ENCODE data around the gene GPR152. TPM values are rescaled to one million over a fixed set of nuclear protein-coding genes. Genes with fewer than 3 reads are reported as not detected.

Gene GPR152
- total and polyA plus RNA-seq, 4 donors: not detected

GRCh38 chr11:67451658-67451976 lies 912 bp downstream of the GPR152 start:
- Histone ChIP-seq H3K9me3 (ENCODE audit: control insufficient read depth, low read length) (no peaks in the 10 kb centered on the region), H3K4me1 (ENCODE audit: control insufficient read depth in 1 of 2, insufficient read depth in 2 of 2, low read length in 2 of 2) (no peaks in the 10 kb centered on the region), H3K4me3 (ENCODE audit: low read length in 2 of 2) (no peak overlapping the region), H3K27me3 (ENCODE audit: control insufficient read depth in 1 of 2, insufficient read depth in 2 of 2, low read length in 1 of 2) (no peaks in the 10 kb centered on the region), H3K27ac (ENCODE audit: low read depth in 1 of 2, low read length in 2 of 2) (no peak overlapping the region), H3K36me3 (ENCODE audit: control insufficient read depth in 1 of 2, insufficient read depth in 2 of 2, low read length in 1 of 2) (no peaks in the 10 kb centered on the region)
- ATAC-seq (ENCODE audit: low FRiP score): no peak
- no peak for DNase-seq
- WGBS, 2 donors: 93 to 94% methylated on average over 14 of the region's 14 CpGs
- intact Hi-C loops (cut with DNase I): no loop called here

DNA sequence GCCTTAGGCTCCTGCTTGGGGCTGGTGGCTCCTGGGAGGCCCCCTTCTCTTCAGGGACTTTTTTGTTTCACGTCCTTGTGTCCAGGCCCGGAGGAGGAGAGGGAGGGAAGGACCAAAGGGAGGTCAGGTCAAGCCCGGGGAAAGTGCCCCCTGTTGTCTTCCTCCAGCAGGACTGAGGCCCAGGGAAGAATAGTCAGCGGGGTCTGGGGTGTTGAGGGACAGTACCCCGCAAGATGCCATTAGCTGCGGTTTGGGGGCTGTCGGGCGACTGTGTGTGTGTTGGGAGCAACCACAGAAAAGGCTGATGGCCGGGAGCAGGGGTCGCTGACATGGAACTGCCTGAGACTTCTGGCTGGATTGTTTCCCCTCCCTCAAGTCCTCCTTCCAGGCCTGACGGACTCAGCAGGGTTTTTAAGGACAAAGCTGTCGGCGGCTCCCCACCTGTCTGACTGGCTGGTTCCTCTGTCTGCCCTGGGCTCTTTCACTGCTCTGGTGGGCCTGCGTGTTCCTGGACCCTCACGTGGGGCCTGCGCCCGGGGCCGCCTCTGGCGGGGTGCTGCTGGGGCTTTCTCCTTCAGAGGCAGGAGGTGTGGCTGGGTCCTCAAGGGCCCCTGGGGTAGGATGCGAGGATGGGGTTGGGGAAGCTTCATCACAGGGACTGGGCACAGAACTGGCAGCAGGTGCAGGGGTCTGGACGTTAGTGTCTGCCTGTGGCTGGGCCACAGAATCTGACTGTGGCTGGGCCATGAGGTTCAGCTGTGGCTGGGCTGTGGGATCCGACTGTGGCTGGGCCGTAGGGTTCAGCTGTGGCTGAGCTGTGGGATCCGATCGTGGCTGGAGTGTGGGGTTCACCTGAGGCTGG lies 1.5 kb downstream of the GPR152 start:
- intact Hi-C loops (cut with DNase I): no loop called here
- 90 to 93% methylated on average over 23 to 25 of the region's 25 CpGs for WGBS, 2 donors
- DNase-seq: no peak

DNA sequence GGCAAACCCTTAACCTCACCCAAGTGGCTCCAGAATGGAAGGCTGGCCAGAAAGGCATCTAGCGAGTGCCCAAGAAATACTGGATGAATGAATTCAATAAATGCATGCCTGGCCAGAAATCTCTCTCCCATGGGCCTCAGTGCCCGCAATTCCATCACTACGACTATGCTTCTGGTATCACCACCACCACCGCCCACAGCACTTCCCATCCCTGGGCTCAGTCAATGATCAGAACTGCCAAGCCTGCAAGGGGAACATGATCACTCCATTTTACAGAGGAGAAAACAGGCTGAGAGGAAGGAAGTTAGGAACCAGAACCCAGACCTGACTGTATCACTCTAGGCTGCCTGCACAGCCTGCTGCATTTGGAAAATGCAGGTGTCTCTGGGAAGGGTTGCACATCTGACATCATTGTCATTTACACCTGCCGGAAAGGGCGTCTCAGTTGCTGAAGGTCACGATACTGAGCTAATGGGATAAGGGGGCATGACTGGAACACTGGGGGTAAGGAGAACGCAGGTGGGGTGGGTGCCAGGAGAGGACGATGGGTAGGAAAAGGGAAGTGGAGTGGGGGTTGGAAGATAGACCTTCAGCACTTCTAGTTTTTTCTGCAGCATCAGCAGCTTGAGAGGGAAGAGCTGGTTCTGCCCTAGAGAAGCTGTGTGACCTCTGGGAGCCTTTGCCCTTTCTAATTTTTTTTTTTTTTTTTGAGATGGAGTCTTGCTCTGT lies 3.2 kb downstream of the GPR152 start:
- Histone ChIP-seq H3K9me3 (ENCODE audit: control insufficient read depth, low read length) (no peaks in the 10 kb centered on the region), H3K27me3 (ENCODE audit: control insufficient read depth in 1 of 2, insufficient read depth in 2 of 2, low read length in 1 of 2) (no peaks in the 10 kb centered on the region), H3K4me1 (ENCODE audit: control insufficient read depth in 1 of 2, insufficient read depth in 2 of 2, low read length in 2 of 2) (no peaks in the 10 kb centered on the region), H3K4me3 (ENCODE audit: low read length in 2 of 2) (no peak overlapping the region), H3K27ac (ENCODE audit: low read depth in 1 of 2, low read length in 2 of 2) (no peak overlapping the region), H3K36me3 (ENCODE audit: control insufficient read depth in 1 of 2, insufficient read depth in 2 of 2, low read length in 1 of 2) (no peaks in the 10 kb centered on the region)
- intact Hi-C loops (cut with DNase I): no loop called here
- DNase-seq: no peak
- 77 to 79% methylated on average over 9 of the region's 9 CpGs for WGBS, 2 donors
- ATAC-seq (ENCODE audit: low FRiP score): no peak

More for the DNA sequence above, 1.5 kb downstream of the GPR152 start:
- ATAC-seq (ENCODE audit: low FRiP score): no peak
- Histone ChIP-seq H3K27me3 (ENCODE audit: control insufficient read depth in 1 of 2, insufficient read depth in 2 of 2, low read length in 1 of 2) (no peaks in the 10 kb centered on the region), H3K27ac (ENCODE audit: low read depth in 1 of 2, low read length in 2 of 2) (no peak overlapping the region), H3K4me1 (ENCODE audit: control insufficient read depth in 1 of 2, insufficient read depth in 2 of 2, low read length in 2 of 2) (no peaks in the 10 kb centered on the region), H3K36me3 (ENCODE audit: control insufficient read depth in 1 of 2, insufficient read depth in 2 of 2, low read length in 1 of 2) (no peaks in the 10 kb centered on the region), H3K9me3 (ENCODE audit: control insufficient read depth, low read length) (no peaks in the 10 kb centered on the region), H3K4me3 (ENCODE audit: low read length in 2 of 2) (no peak overlapping the region)

DNA sequence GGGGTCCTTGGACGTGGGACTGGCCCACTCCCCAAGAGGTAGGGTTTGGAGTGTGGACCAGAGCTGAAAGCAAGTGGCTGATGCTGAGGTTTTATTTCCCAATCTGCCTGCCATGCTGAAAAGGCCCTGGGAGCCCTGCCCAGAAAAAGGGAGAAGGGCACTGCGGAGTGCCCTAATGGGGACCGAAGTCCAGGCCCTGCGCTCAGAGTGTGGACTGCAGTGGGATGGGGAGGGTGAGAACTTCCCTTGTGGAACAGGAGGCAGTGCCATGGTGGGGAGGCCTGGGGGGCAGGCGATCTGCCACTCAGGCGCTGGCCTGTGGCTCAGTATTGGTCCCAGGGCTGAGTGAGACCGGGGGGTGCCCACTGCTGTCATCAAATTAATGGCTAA lies 4.3 kb downstream of the GPR152 start:
- no peaks in the 10 kb centered on the region for H3K36me3 ChIP-seq (ENCODE audit: control insufficient read depth in 1 of 2, insufficient read depth in 2 of 2, low read length in 1 of 2)
- no peaks in the 10 kb centered on the region for H3K27me3 ChIP-seq (ENCODE audit: control insufficient read depth in 1 of 2, insufficient read depth in 2 of 2, low read length in 1 of 2)
- 91 to 94% methylated on average over 7 of the region's 7 CpGs for WGBS, 2 donors
- ATAC-seq (ENCODE audit: low FRiP score) (no peak), DNase-seq (no peak)
- no peak overlapping the region for H3K4me3 ChIP-seq (ENCODE audit: low read length in 2 of 2)
- no peak overlapping the region for H3K27ac ChIP-seq (ENCODE audit: low read depth in 1 of 2, low read length in 2 of 2)
- no peaks in the 10 kb centered on the region for H3K4me1 ChIP-seq (ENCODE audit: control insufficient read depth in 1 of 2, insufficient read depth in 2 of 2, low read length in 2 of 2)
- H3K9me3 ChIP-seq (ENCODE audit: control insufficient read depth, low read length): no peaks in the 10 kb centered on the region
- intact Hi-C loops (cut with DNase I): no loop called here

DNA sequence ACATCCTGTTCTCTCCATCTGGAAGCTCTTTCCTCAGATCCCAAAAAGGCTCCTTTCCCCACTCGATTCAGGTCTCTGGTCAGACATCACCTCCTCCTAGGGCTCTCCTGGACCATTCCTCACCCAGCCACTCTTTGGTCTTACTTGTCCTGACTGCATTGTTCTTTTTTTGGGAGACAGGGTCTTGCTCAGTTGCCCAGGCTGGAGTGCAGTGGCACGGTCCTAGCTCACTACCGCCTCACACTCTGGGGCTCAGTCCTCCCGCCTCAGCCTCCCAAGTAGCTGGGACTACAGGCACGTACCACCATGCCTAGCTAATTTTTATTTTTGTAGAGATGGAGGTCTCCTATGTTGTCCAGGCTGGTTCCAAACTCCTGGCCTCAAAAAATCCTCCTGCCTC lies 7.0 kb downstream of the GPR152 start:
- WGBS, 2 donors: 86% methylated on average over 5 of the region's 5 CpGs
- ATAC-seq (ENCODE audit: low FRiP score): no peak

DNA sequence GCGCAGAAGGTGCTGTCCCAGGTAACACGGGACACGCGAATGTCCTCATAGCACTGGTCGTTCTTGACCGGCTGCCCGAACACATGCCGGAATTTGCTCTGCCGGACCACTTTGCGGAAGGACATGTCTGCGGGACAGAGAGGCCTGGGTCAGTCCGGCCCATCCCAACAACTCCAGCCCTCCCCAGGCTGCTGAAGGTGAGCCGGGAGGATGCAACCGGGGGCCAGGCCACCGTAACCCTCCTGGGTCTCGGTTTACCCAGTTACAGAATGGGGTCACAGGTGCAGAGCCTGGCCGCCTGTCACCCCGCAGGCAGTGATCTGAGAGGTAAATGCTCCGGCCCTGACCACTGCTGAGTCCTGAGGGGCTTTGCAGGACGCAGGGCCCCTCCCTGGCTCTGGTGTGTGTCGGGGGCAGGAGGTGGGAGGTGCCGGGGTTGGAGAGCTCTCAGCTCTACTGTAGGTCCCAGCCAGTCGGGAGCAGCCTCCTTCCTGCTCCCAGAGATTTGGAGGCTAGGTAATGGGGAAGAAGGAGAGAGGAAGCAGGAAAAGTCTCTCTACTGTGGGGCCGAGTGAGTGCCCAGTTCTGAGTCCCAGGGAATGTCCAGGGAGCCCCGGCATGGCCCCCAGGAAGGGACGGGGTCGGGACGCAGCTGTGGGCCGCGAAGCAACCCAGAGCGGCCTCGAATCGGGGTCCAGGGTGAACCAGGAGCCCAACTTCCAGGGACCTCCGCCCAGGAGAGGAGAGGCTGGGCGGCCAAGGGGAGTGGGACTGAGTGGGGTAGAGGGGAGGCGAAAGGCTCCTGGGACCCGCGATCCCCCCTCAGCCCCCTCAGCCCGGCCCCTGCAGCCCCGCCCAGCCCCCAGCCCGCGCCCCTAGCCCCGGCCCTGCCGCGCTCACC lies 9.8 kb downstream of the GPR152 start:
- peak overlapping the region; percentile 74 to 97 for H3K27ac ChIP-seq (ENCODE audit: low read depth in 1 of 2, low read length in 2 of 2)
- H3K36me3 ChIP-seq (ENCODE audit: control insufficient read depth in 1 of 2, insufficient read depth in 2 of 2, low read length in 1 of 2): no peaks in the 10 kb centered on the region
- no peaks in the 10 kb centered on the region for H3K9me3 ChIP-seq (ENCODE audit: control insufficient read depth, low read length)
- no peaks in the 10 kb centered on the region for H3K4me1 ChIP-seq (ENCODE audit: control insufficient read depth in 1 of 2, insufficient read depth in 2 of 2, low read length in 2 of 2)
- no peaks in the 10 kb centered on the region for H3K27me3 ChIP-seq (ENCODE audit: control insufficient read depth in 1 of 2, insufficient read depth in 2 of 2, low read length in 1 of 2)
- ATAC-seq (ENCODE audit: low FRiP score) (peak; percentile 1), DNase-seq (no peak)
- 34 to 37% methylated on average over 42 to 45 of the region's 45 CpGs for WGBS, 2 donors
- intact Hi-C loops (cut with DNase I): no loop called here
- peak overlapping the region; percentile 81 for H3K4me3 ChIP-seq (ENCODE audit: low read length in 2 of 2)

More for the DNA sequence above, 7.0 kb downstream of the GPR152 start:
- Histone ChIP-seq H3K27ac (ENCODE audit: low read depth in 1 of 2, low read length in 2 of 2) (no peak overlapping the region), H3K27me3 (ENCODE audit: control insufficient read depth in 1 of 2, insufficient read depth in 2 of 2, low read length in 1 of 2) (no peaks in the 10 kb centered on the region), H3K9me3 (ENCODE audit: control insufficient read depth, low read length) (no peaks in the 10 kb centered on the region), H3K4me3 (ENCODE audit: low read length in 2 of 2) (no peak overlapping the region), H3K36me3 (ENCODE audit: control insufficient read depth in 1 of 2, insufficient read depth in 2 of 2, low read length in 1 of 2) (no peaks in the 10 kb centered on the region), H3K4me1 (ENCODE audit: control insufficient read depth in 1 of 2, insufficient read depth in 2 of 2, low read length in 2 of 2) (no peaks in the 10 kb centered on the region)
- DNase-seq: no peak
- intact Hi-C loops (cut with DNase I): no loop called here

DNA sequence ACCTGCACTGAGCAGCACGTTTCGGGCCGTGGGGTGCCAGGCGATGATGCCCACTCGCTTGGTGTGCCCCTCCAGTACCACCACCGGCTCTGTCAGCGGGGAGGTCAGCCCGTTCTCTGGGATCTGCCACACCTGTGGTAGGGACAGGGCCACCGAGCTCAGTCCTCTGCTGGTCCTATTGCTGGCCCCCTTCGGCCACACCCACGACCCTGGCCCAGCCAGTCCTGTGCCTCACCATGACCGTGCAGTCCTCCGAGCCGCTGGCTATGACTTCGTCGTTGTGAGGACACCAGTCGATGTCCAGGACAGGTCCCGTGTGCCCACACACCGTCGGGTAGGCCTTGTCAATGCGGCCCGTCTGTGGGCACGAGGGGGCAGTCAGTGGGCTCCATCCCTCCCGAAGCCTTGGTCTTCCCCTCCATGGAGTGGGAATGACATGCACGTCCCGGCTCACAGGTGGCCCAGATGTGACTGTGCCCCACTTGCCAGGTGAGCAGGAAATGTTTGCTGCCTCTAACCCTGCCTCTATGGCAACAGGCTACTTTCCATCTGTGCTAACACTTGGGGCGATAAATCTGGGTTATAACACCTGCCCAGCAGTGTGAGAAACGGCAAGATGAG lies 10.7 kb downstream of the GPR152 start:
- Histone ChIP-seq H3K36me3 (ENCODE audit: control insufficient read depth in 1 of 2, insufficient read depth in 2 of 2, low read length in 1 of 2) (no peaks in the 10 kb centered on the region), H3K4me3 (ENCODE audit: low read length in 2 of 2) (no peak overlapping the region), H3K27ac (ENCODE audit: low read depth in 1 of 2, low read length in 2 of 2) (no peak overlapping the region), H3K9me3 (ENCODE audit: control insufficient read depth, low read length) (no peaks in the 10 kb centered on the region), H3K4me1 (ENCODE audit: control insufficient read depth in 1 of 2, insufficient read depth in 2 of 2, low read length in 2 of 2) (no peaks in the 10 kb centered on the region), H3K27me3 (ENCODE audit: control insufficient read depth in 1 of 2, insufficient read depth in 2 of 2, low read length in 1 of 2) (no peaks in the 10 kb centered on the region)
- 86 to 87% methylated on average over 28 of the region's 28 CpGs for WGBS, 2 donors
- intact Hi-C loops (cut with DNase I): no loop called here
- ATAC-seq (ENCODE audit: low FRiP score) (no peak), DNase-seq (no peak)

GRCh38 chr11:67441098-67441563 lies 11.4 kb downstream of the GPR152 start:
- Histone ChIP-seq H3K27ac (ENCODE audit: low read depth in 1 of 2, low read length in 2 of 2) (no peak overlapping the region), H3K9me3 (ENCODE audit: control insufficient read depth, low read length) (no peaks in the 10 kb centered on the region), H3K27me3 (ENCODE audit: control insufficient read depth in 1 of 2, insufficient read depth in 2 of 2, low read length in 1 of 2) (no peaks in the 10 kb centered on the region), H3K36me3 (ENCODE audit: control insufficient read depth in 1 of 2, insufficient read depth in 2 of 2, low read length in 1 of 2) (no peaks in the 10 kb centered on the region), H3K4me1 (ENCODE audit: control insufficient read depth in 1 of 2, insufficient read depth in 2 of 2, low read length in 2 of 2) (no peaks in the 10 kb centered on the region), H3K4me3 (ENCODE audit: low read length in 2 of 2) (no peak overlapping the region)
- ATAC-seq (ENCODE audit: low FRiP score) (no peak), DNase-seq (no peak)
- 86 to 88% methylated on average over 21 of the region's 21 CpGs for WGBS, 2 donors
- intact Hi-C loops (cut with DNase I): no loop called here
